Left lung (tissue), 10 donors: Measurements from ENCODE around the gene SYNGR1. TPM values are rescaled to one million over a fixed set of nuclear protein-coding genes. Genes with fewer than 3 reads are reported as not detected.

Experiments used
- ATAC-seq: fragments of 200-7000 bp; cut with Tn5 transposase; one replicate; pipeline ENCODE4 v1.9.1; 2020; ENCODE audit warnings: moderate library complexity
- DNase-seq, 4 donors: peaks; one replicate each; pipeline ENCODE4 v3.0.0-alpha.2; 2013 to 2020
- H3K27ac ChIP-seq, 2 donors: fragments of 200-600 bp; sonication (generic) in 1 of 2; one replicate each; pipeline versions ENCODE4 v1.5.0 to v1.8.0; 2020 to 2021
- H3K27me3 ChIP-seq, 2 donors: fragments of 200-600 bp; sonication (generic) in 1 of 2; one replicate each; pipeline versions ENCODE4 v1.5.0 to v1.8.0; 2020 to 2021
- H3K36me3 ChIP-seq, 2 donors: fragments of 200-600 bp; sonication (generic) in 1 of 2; one replicate each; pipeline versions ENCODE4 v1.5.0 to v1.8.0; 2020 to 2021
- H3K4me1 ChIP-seq, 2 donors: fragments of 200-600 bp; one replicate each; pipeline ENCODE4 v1.8.0; 2021
- H3K4me3 ChIP-seq, 2 donors: fragments of 200-600 bp; sonication (generic) in 1 of 2; one replicate each; pipeline versions ENCODE4 v1.5.0 to v1.8.0; 2020 to 2021; ENCODE audit warnings: mild to moderate bottlenecking in 1 of 2
- H3K9me3 ChIP-seq, 2 donors: fragments of 200-600 bp; sonication (generic) in 1 of 2; one replicate each; pipeline versions ENCODE4 v1.5.0 to v1.8.0; 2020 to 2021
- intact Hi-C, 2 donors: fragments of 100-400 bp; cut with DNase I; formaldehyde crosslinking; loops; one replicate each; pipeline versions ENCODE4 v1.11.2 to v1.14.2; 2022
- polyA plus RNA-seq, 6 donors: library from polyadenylated mRNA; unstranded; fragments of 120-200 nt; gene quantifications; one replicate each; pipeline ENCODE4 v1.2.1, GENCODE V29; 2013; ENCODE audit not compliant: insufficient read length in 6 of 6
- total RNA-seq, 2 donors: library from RNA; stranded (reverse); fragmentation: NEBNext Ultra II Directional; extraction: Animal tissue kit (Norgen Biotek cat#: 25700); gene quantifications; one replicate each; pipeline ENCODE4 v1.2.1, GENCODE V29; 2021
- TF ChIP-seq, protein P1 (sequence below), 2 donors: fragments of 200-600 bp; sonication (generic) in 1 of 2; IDR thresholded peaks; one replicate each; pipeline versions ENCODE4 v1.5.0 to v1.8.0; 2021; ENCODE audit warnings: antibody characterized with exemption in 2 of 2
- donor health status: DM: no; HTN: yes; CAD: no.
- donor health status: DM: no; HTN: no; CAD: no.

Gene SYNGR1
- total and polyA plus RNA-seq, 8 donors, result 5.5 to 32.0 (median 26.5) TPM

DNA sequence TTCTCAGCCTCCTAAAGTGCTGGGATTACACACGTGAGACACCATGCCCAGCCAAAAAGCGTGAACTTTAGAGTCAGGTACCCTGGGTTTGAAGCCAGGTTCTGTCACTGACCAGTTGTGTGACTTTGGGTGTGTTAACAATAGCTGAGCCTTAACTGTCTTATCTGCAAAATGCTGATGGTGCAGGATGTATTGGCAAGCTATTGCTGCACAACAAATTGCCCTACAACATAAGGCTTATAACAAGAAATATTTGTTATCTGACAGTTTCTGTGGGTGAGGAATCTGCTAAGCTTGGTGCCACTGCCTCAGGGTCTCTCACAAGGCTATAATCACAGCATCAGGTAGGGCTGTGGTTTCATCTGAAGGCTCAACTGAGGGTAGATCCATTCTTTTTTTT lies 21.9 kb downstream of the SYNGR1 start:
- H3K27ac ChIP-seq, result no peak overlapping the region
- H3K4me1 ChIP-seq, result peaks cover 0 to 3% of the 10 kb centered on the region in 2 donors
- intact Hi-C loops, result no loop called here
- ATAC-seq, result no peak
- no peak overlapping the region for H3K4me3 ChIP-seq
- DNase-seq, result no peak
- H3K9me3 ChIP-seq, result peaks cover 0 to 5% of the 10 kb centered on the region in 2 donors
- TF ChIP-seq, protein P1, sequence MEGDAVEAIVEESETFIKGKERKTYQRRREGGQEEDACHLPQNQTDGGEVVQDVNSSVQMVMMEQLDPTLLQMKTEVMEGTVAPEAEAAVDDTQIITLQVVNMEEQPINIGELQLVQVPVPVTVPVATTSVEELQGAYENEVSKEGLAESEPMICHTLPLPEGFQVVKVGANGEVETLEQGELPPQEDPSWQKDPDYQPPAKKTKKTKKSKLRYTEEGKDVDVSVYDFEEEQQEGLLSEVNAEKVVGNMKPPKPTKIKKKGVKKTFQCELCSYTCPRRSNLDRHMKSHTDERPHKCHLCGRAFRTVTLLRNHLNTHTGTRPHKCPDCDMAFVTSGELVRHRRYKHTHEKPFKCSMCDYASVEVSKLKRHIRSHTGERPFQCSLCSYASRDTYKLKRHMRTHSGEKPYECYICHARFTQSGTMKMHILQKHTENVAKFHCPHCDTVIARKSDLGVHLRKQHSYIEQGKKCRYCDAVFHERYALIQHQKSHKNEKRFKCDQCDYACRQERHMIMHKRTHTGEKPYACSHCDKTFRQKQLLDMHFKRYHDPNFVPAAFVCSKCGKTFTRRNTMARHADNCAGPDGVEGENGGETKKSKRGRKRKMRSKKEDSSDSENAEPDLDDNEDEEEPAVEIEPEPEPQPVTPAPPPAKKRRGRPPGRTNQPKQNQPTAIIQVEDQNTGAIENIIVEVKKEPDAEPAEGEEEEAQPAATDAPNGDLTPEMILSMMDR (IDR thresholded peaks at IDR 0.05), result no peak
- H3K36me3 ChIP-seq, result peaks cover 0 to 3% of the 10 kb centered on the region in 2 donors
- H3K27me3 ChIP-seq, result no peaks in the 10 kb centered on the region

DNA sequence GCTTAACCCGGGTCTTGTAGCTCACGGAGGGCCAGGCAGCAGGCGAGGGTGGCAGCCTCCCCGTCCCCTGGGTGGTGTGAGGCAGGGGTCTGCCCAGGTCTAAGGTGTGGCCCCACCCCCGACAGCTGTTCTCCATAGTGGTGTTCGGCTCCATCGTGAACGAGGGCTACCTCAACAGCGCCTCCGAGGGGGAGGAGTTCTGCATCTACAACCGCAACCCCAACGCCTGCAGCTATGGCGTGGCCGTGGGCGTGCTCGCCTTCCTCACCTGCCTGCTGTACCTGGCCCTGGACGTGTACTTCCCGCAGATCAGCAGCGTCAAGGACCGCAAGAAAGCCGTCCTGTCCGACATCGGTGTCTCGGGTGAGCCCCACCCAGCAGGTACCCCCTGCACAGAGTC lies 24.4 kb downstream of the SYNGR1 start:
- Histone ChIP-seq H3K9me3 (peaks cover 0 to 5% of the 10 kb centered on the region in 2 donors), H3K4me3 (no peak overlapping the region), H3K27ac (no peak overlapping the region), H3K36me3 (peaks cover 0 to 7% of the 10 kb centered on the region in 2 donors), H3K27me3 (no peaks in the 10 kb centered on the region), H3K4me1 (no peaks in the 10 kb centered on the region)
- ATAC-seq, result no peak
- TF ChIP-seq, protein P1 (IDR thresholded peaks at IDR 0.05), result no peak
- DNase-seq, result no peak
- intact Hi-C loops, result no loop called here

DNA sequence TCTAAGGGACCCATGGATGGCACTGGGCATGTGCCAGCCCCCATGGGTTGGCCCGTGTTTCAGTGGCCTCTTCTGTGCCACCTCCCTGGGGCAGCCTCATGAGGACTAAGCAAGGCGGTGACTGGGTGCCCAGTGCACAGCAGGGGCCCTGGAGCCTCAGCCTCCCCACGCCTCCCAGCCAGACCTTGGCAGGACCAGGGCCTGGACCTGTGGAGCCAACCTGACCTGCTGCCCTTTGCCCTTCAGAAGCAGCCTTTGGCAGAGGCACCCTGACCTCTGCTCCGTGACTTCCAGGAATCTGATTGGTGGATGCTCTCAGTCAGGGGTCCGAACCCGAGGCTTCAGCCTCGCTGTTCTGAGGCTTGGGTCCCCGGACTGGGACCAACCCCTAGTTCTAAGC lies 25.0 kb downstream of the SYNGR1 start:
- ATAC-seq, result no peak
- Histone ChIP-seq H3K27ac (no peak overlapping the region), H3K36me3 (peaks cover 0 to 7% of the 10 kb centered on the region in 2 donors), H3K27me3 (no peaks in the 10 kb centered on the region), H3K4me3 (no peak overlapping the region), H3K9me3 (peaks cover 0 to 5% of the 10 kb centered on the region in 2 donors), H3K4me1 (no peaks in the 10 kb centered on the region)
- DNase-seq, result no peak
- TF ChIP-seq, protein P1 (IDR thresholded peaks at IDR 0.05), result no peak
- intact Hi-C loops, result no loop called here

DNA sequence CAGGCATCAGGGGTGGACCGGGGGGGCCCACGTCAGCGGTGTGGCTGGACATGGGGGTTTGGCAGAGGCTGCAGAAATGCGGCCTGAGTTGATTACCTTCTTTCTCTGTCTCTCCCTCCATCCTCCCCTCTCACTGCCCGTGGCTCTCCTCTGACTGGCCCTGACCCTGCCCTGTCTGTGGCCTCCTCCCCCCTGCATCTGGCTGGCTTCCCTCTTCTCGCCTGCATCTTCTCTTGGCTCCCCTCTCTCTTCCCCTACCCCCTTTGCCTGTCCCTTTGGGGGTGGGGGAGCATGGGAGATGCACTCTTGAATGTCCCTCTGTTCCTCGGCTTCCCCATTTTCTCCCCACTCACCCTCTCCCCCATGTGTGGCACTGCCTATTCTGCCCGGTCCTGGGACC lies 25.9 kb downstream of the SYNGR1 start:
- peaks cover 0 to 5% of the 10 kb centered on the region in 2 donors for H3K9me3 ChIP-seq
- peaks cover 0 to 7% of the 10 kb centered on the region in 2 donors for H3K36me3 ChIP-seq
- TF ChIP-seq, protein P1 (IDR thresholded peaks at IDR 0.05), result no peak
- DNase-seq, result no peak
- no peak overlapping the region for H3K4me3 ChIP-seq
- intact Hi-C loops, result no loop called here
- no peak for ATAC-seq
- no peaks in the 10 kb centered on the region for H3K4me1 ChIP-seq
- no peaks in the 10 kb centered on the region for H3K27me3 ChIP-seq
- no peak overlapping the region for H3K27ac ChIP-seq

DNA sequence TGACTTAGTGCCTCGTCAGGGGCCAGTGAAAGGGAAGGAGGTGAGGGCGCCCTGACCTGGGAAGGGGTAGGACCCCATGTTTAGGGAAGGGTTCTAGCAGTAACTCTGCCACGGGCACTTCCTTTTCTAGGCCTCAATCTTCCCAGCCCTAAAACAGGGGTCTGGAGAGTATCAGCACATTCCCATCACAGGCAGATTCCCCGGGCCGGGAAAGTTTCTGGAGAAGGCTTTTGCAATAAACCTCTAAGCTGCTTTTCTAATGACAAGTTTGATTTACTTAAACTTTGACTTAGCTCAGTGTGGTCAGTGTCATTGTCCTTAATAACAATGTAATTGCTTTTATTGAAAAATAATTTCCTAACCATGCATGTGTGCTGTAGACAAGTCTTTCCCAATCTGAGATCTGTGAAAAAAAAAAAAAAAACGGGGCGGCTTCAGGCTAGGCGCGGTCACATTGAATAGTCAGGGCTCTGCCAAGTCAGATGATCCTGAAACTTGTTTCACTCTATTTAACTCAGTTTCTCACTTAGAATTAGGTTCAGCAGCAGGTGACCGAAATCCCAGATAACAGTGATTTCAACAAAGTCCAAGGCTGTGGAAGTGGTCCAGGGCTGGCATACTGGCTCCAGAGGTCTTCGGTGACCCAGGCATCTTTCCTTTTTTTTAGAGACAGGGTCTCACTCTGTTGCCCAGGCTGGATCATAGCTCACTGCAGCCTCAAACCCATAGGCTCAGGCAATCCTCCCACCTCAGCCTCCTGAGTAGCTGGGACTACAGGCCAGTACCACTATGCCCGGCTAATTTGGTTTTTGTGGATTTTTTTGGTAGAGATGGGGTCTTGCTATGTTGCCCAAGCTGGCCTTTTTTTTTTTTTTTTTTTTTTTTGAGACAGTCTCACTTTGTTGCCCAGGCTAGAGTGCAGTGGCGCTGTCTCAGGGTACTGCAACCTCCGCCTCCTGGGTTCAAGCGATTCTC lies 30.3 kb downstream of the SYNGR1 start:
- peaks cover 0 to 10% of the 10 kb centered on the region in 2 donors for H3K27me3 ChIP-seq
- H3K4me3 ChIP-seq, result no peak overlapping the region
- intact Hi-C loops, result no loop called here
- DNase-seq (no peak), ATAC-seq (no peak)
- TF ChIP-seq, protein P1 (IDR thresholded peaks at IDR 0.05), result no peak
- H3K9me3 ChIP-seq, result no peaks in the 10 kb centered on the region
- H3K27ac ChIP-seq, result no peak overlapping the region
- H3K4me1 ChIP-seq, result no peaks in the 10 kb centered on the region
- H3K36me3 ChIP-seq, result peaks cover 0 to 7% of the 10 kb centered on the region in 2 donors
